ENCODE data around the gene IARS1. TPM values are rescaled to one million over a fixed set of nuclear protein-coding genes. Genes with fewer than 3 reads are reported as not detected.

The IARS1 gene
- total and polyA plus RNA-seq, 2 of the 13 experiments (the other 11 are each of a cell fraction or from before 2014, with no cell fraction given): 55.9 to 185 TPM

GRCh38 chr9:92247981-92248380 lies 45.5 kb downstream of the IARS1 start (continued):
- TF ChIP-seq, protein P1, sequence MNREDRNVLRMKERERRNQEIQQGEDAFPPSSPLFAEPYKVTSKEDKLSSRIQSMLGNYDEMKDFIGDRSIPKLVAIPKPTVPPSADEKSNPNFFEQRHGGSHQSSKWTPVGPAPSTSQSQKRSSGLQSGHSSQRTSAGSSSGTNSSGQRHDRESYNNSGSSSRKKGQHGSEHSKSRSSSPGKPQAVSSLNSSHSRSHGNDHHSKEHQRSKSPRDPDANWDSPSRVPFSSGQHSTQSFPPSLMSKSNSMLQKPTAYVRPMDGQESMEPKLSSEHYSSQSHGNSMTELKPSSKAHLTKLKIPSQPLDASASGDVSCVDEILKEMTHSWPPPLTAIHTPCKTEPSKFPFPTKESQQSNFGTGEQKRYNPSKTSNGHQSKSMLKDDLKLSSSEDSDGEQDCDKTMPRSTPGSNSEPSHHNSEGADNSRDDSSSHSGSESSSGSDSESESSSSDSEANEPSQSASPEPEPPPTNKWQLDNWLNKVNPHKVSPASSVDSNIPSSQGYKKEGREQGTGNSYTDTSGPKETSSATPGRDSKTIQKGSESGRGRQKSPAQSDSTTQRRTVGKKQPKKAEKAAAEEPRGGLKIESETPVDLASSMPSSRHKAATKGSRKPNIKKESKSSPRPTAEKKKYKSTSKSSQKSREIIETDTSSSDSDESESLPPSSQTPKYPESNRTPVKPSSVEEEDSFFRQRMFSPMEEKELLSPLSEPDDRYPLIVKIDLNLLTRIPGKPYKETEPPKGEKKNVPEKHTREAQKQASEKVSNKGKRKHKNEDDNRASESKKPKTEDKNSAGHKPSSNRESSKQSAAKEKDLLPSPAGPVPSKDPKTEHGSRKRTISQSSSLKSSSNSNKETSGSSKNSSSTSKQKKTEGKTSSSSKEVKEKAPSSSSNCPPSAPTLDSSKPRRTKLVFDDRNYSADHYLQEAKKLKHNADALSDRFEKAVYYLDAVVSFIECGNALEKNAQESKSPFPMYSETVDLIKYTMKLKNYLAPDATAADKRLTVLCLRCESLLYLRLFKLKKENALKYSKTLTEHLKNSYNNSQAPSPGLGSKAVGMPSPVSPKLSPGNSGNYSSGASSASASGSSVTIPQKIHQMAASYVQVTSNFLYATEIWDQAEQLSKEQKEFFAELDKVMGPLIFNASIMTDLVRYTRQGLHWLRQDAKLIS (CRISPR knock-in tag; IDR thresholded peaks at IDR 0.05): no peak
- TF ChIP-seq ONECUT2 (CRISPR knock-in tag; IDR thresholded peaks at IDR 0.05) (no peak), FOSL2 (CRISPR knock-in tag; IDR thresholded peaks at IDR 0.05) (0 out of 2 replicates have a peak, but pooled peaks have one; percentile 27), NR2F6 (IDR thresholded peaks at IDR 0.05) (no peak), NR2F6 (CRISPR knock-in tag; IDR thresholded peaks at IDR 0.05) (no peak), HNF4A (CRISPR knock-in tag; IDR thresholded peaks at IDR 0.05) (0 out of 2 replicates have a peak, but pooled peaks have one; percentile 26), BCLAF1 (IDR thresholded peaks at IDR 0.05) (no peak), ZNF781 (CRISPR knock-in tag; IDR thresholded peaks at IDR 0.05; ENCODE audit: borderline replicate concordance, not compliant biosample characterization) (no peak), ZNF780A (CRISPR knock-in tag; IDR thresholded peaks at IDR 0.05) (no peak), ETV6 (CRISPR knock-in tag; conservative IDR thresholded peaks at IDR 0.05) (no peak), ZNF20 (CRISPR knock-in tag; IDR thresholded peaks at IDR 0.05) (no peak), ZNF577 (CRISPR knock-in tag; IDR thresholded peaks at IDR 0.05; ENCODE audit: borderline replicate concordance, low read depth) (no peak), PCBP1 (IDR thresholded peaks at IDR 0.05; ENCODE audit: borderline replicate concordance, low read depth, low read length) (no peak), JDP2 (CRISPR knock-in tag; IDR thresholded peaks at IDR 0.05; ENCODE audit: borderline replicate concordance) (no peak), NFRKB (IDR thresholded peaks at IDR 0.05) (no peak), RCOR2 (CRISPR knock-in tag; IDR thresholded peaks at IDR 0.05) (no peak), ZNF563 (CRISPR knock-in tag; IDR thresholded peaks at IDR 0.05) (no peak), RFX5 (IDR thresholded peaks at IDR 0.05; ENCODE audit: low read depth, low read length) (no peak)
- TF ChIP-seq, protein P2, sequence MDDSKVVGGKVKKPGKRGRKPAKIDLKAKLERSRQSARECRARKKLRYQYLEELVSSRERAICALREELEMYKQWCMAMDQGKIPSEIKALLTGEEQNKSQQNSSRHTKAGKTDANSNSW (CRISPR knock-in tag; IDR thresholded peaks at IDR 0.05; ENCODE audit: borderline replicate concordance): no peak
- TF ChIP-seq, protein P3, sequence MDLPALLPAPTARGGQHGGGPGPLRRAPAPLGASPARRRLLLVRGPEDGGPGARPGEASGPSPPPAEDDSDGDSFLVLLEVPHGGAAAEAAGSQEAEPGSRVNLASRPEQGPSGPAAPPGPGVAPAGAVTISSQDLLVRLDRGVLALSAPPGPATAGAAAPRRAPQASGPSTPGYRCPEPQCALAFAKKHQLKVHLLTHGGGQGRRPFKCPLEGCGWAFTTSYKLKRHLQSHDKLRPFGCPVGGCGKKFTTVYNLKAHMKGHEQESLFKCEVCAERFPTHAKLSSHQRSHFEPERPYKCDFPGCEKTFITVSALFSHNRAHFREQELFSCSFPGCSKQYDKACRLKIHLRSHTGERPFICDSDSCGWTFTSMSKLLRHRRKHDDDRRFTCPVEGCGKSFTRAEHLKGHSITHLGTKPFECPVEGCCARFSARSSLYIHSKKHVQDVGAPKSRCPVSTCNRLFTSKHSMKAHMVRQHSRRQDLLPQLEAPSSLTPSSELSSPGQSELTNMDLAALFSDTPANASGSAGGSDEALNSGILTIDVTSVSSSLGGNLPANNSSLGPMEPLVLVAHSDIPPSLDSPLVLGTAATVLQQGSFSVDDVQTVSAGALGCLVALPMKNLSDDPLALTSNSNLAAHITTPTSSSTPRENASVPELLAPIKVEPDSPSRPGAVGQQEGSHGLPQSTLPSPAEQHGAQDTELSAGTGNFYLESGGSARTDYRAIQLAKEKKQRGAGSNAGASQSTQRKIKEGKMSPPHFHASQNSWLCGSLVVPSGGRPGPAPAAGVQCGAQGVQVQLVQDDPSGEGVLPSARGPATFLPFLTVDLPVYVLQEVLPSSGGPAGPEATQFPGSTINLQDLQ (CRISPR knock-in tag; IDR thresholded peaks at IDR 0.05): no peak
